Activated CD8-positive, alpha-beta T cell treated with anti-CD3 and anti-CD28 coated beads for 36 hours (primary cell): Measurements from ENCODE around the gene FUT8. TPM values are rescaled to one million over a fixed set of nuclear protein-coding genes. Genes with fewer than 3 reads are reported as not detected.
"Not testable (repeated sequence)": the region's sequence is repeated elsewhere in the genome, so short reads cannot be mapped to it uniquely, and the experiment has no call there.

Source experiments
- ATAC-seq: fragments of 200-7000 bp; cut with Tn5 transposase; one replicate; pipeline ENCODE4 v1.10.0; 2021; ENCODE audit warnings: mild to moderate bottlenecking, moderate library complexity
- CTCF ChIA-PET: fragments of 350-600 bp; sonication (Branson Sonifier 250); formaldehyde crosslinking; loops from one replicate; lab custom pipeline; 2021; ENCODE audit warnings: antibody characterized with exemption; lab: Charles Lee
- POLR2A ChIA-PET: fragments of 350-600 bp; sonication (Branson Sonifier 250); formaldehyde crosslinking; loops from one replicate; lab custom pipeline; 2021; ENCODE audit warnings: antibody characterized with exemption; lab: Charles Lee
- DNase-seq: peaks from one replicate; pipeline ENCODE4 v3.0.0-alpha.2; 2020
- H3K27ac Mint-ChIP-seq: one replicate; pipeline ENCODE4 v1.8.0; 2021; ENCODE audit warnings: mild to moderate bottlenecking, mixed read lengths
- H3K27me3 Mint-ChIP-seq: one replicate; pipeline ENCODE4 v1.8.0; 2021; ENCODE audit warnings: mixed read lengths
- H3K36me3 Mint-ChIP-seq: one replicate; pipeline ENCODE4 v1.8.0; 2021; ENCODE audit warnings: low read depth, mixed read lengths
- H3K4me1 Mint-ChIP-seq: one replicate; pipeline ENCODE4 v1.8.0; 2021; ENCODE audit warnings: low read depth, mixed read lengths
- H3K4me3 Mint-ChIP-seq: one replicate; pipeline ENCODE4 v1.8.0; 2021; ENCODE audit warnings: mild to moderate bottlenecking, moderate library complexity, mixed read lengths
- H3K9me3 Mint-ChIP-seq: one replicate; pipeline ENCODE4 v1.8.0; 2021; ENCODE audit warnings: mixed read lengths
- intact Hi-C: fragments of 100-400 bp; cut with micrococcal nuclease; formaldehyde crosslinking; loops from one replicate; pipeline ENCODE4 v1.10.0; 2022
- total RNA-seq, 2 experiments: library from RNA; stranded (reverse); gene quantifications; one replicate each; pipeline ENCODE4 v1.2.3, GENCODE V29; 2021
- TF ChIP-seq, protein P1 (sequence below): fragments of 200-600 bp; IDR thresholded peaks from one replicate; pipeline ENCODE4 v1.8.0; 2022; ENCODE audit warnings: antibody characterized with exemption, mild to moderate bottlenecking

FUT8 gene
- total RNA-seq, 2 experiments from 2014 or later: 55.7 to 61.0 TPM

- TF ChIP-seq, protein P1, sequence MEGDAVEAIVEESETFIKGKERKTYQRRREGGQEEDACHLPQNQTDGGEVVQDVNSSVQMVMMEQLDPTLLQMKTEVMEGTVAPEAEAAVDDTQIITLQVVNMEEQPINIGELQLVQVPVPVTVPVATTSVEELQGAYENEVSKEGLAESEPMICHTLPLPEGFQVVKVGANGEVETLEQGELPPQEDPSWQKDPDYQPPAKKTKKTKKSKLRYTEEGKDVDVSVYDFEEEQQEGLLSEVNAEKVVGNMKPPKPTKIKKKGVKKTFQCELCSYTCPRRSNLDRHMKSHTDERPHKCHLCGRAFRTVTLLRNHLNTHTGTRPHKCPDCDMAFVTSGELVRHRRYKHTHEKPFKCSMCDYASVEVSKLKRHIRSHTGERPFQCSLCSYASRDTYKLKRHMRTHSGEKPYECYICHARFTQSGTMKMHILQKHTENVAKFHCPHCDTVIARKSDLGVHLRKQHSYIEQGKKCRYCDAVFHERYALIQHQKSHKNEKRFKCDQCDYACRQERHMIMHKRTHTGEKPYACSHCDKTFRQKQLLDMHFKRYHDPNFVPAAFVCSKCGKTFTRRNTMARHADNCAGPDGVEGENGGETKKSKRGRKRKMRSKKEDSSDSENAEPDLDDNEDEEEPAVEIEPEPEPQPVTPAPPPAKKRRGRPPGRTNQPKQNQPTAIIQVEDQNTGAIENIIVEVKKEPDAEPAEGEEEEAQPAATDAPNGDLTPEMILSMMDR: no peak
- Mint-ChIP-seq H3K36me3 (peaks cover 74% of the 10 kb centered on the region), H3K9me3 (peaks cover 13% of the 10 kb centered on the region), H3K27ac (no peak overlapping the region), H3K27me3 (no peaks in the 10 kb centered on the region), H3K4me1 (peaks cover 38% of the 10 kb centered on the region), H3K4me3 (no peak overlapping the region)
- ChIA-PET POLR2A (no interaction called here), CTCF (interaction anchor here (1.3 kb wide), 1 partner anchor 15 kb away, joined by 3 read pairs; no protein-coding TSS in a partner anchor)
- DNase-seq (no peak), ATAC-seq (no peak)
- intact Hi-C loops: no loop called here
Observed at GRCh38 chr14:65453807-65454480, 41.4 kb downstream of the FUT8 start.

- H3K4me3 Mint-ChIP-seq: no peak overlapping the region
- DNase-seq (no peak), ATAC-seq (no peak)
- H3K27me3 Mint-ChIP-seq: no peaks in the 10 kb centered on the region
- H3K4me1 Mint-ChIP-seq: peaks cover 45% of the 10 kb centered on the region
- intact Hi-C loops: no loop called here
- POLR2A ChIA-PET: no interaction called here
- H3K27ac Mint-ChIP-seq: no peak overlapping the region
- H3K9me3 Mint-ChIP-seq: peaks cover 11% of the 10 kb centered on the region
- peaks cover 74% of the 10 kb centered on the region for H3K36me3 Mint-ChIP-seq
- TF ChIP-seq, protein P1: no peak
- CTCF ChIA-PET: no interaction called here
Observed at GRCh38 chr14:65456247-65456646, 43.7 kb downstream of the FUT8 start.

GRCh38 chr14:65461730-65462129, 49.2 kb downstream of the FUT8 start:
- TF ChIP-seq, protein P1: no peak
- peaks cover 59% of the 10 kb centered on the region for H3K36me3 Mint-ChIP-seq
- ATAC-seq (no peak), DNase-seq (no peak)
- ChIA-PET POLR2A (interaction anchor here (0.7 kb wide), 2 partner anchors 13 to 50 kb away, joined by 3 read pairs; no protein-coding TSS in a partner anchor), CTCF (interaction anchor here (0.7 to 1.7 kb wide), 2 partner anchors 28 to 47 kb away, joined by 4 to 5 read pairs; no protein-coding TSS in a partner anchor)
- peak overlapping the region; percentile 0 for H3K4me3 Mint-ChIP-seq
- H3K27me3 Mint-ChIP-seq: no peaks in the 10 kb centered on the region
- intact Hi-C loops: loop anchor here (5.0 kb wide), 1 partner anchor 34 kb away; no protein-coding TSS in a partner anchor
- H3K9me3 Mint-ChIP-seq: peaks cover 5% of the 10 kb centered on the region
- peaks cover 51% of the 10 kb centered on the region for H3K4me1 Mint-ChIP-seq
- H3K27ac Mint-ChIP-seq: peak overlapping the region; percentile 81

DNA sequence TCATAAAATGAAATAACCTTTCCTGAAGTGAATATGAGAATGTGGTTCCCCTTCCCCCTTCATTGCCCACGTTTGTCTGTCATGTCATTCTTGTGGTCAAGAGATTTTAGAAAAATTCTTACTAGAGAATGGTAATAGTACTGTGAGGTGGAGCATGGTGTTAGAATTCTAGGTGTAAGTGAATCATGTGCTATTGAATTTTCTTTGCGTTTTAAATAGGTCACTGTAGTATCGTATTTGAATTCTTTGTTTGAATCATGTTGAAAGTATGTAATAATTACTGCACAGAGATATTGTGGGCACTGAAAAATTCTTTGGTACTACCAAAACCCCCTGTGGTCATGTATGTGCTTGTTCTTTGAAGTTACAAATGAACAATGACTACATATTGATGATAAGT, 49.9 kb downstream of the FUT8 start:
- H3K4me3 Mint-ChIP-seq: peak overlapping the region; percentile 0
- peaks cover 51% of the 10 kb centered on the region for H3K4me1 Mint-ChIP-seq
- peak; percentile 94 for ATAC-seq
- H3K27ac Mint-ChIP-seq: peak overlapping the region; percentile 81
- H3K27me3 Mint-ChIP-seq: no peaks in the 10 kb centered on the region
- TF ChIP-seq, protein P1: no peak
- intact Hi-C loops: loop anchor here (5.0 kb wide), 1 partner anchor 35 kb away; no protein-coding TSS in a partner anchor
- peaks cover 53% of the 10 kb centered on the region for H3K36me3 Mint-ChIP-seq
- peaks cover 1% of the 10 kb centered on the region for H3K9me3 Mint-ChIP-seq
- ChIA-PET POLR2A (no interaction called here), CTCF (interaction anchor here (0.5 kb wide), 1 partner anchor 14 kb away, joined by 3 read pairs; no protein-coding TSS in a partner anchor)
- DNase-seq: peak; percentile 79

GRCh38 chr14:65465584-65465983, 53.1 kb downstream of the FUT8 start:
- no peak for ATAC-seq
- H3K9me3 Mint-ChIP-seq: no peaks in the 10 kb centered on the region
- intact Hi-C loops: no loop called here
- DNase-seq: no peak
- TF ChIP-seq, protein P1: no peak
- no peaks in the 10 kb centered on the region for H3K27me3 Mint-ChIP-seq
- H3K36me3 Mint-ChIP-seq: peaks cover 39% of the 10 kb centered on the region
- CTCF ChIA-PET: interaction anchor here (1.0 to 1.2 kb wide), 3 partner anchors 10 to 38 kb away, joined by 3 to 4 read pairs (median 3); no protein-coding TSS in a partner anchor
- no peak overlapping the region for H3K4me3 Mint-ChIP-seq
- POLR2A ChIA-PET: no interaction called here
- peaks cover 51% of the 10 kb centered on the region for H3K4me1 Mint-ChIP-seq
- H3K27ac Mint-ChIP-seq: no peak overlapping the region

- ATAC-seq, DNase-seq, intact Hi-C loops, H3K27me3 Mint-ChIP-seq, H3K9me3 Mint-ChIP-seq, H3K4me3 Mint-ChIP-seq, POLR2A ChIA-PET, CTCF ChIA-PET: not testable (repeated sequence)
- H3K27ac Mint-ChIP-seq: peak overlapping the region; percentile 20
- peaks cover 28% of the 10 kb centered on the region for H3K36me3 Mint-ChIP-seq
- peaks cover 45% of the 10 kb centered on the region for H3K4me1 Mint-ChIP-seq
Observed at GRCh38 chr14:65467926-65468325, 55.4 kb downstream of the FUT8 start.
